ENCODE data around the gene GPD1L. TPM values are rescaled to one million over a fixed set of nuclear protein-coding genes. Genes with fewer than 3 reads are reported as not detected.
"Not testable (repeated sequence)": the region's sequence is repeated elsewhere in the genome, so short reads cannot be mapped to it uniquely, and the experiment has no call there.

The GPD1L gene
- 9.3 TPM in 2 replicates for total RNA-seq
- total RNA-seq (2013): 10.3 TPM
- 4.7 and 7.4 TPM in 2 replicates for polyA plus RNA-seq
- 7.5 and 7.7 TPM in 2 replicates for polyA minus RNA-seq

DNA sequence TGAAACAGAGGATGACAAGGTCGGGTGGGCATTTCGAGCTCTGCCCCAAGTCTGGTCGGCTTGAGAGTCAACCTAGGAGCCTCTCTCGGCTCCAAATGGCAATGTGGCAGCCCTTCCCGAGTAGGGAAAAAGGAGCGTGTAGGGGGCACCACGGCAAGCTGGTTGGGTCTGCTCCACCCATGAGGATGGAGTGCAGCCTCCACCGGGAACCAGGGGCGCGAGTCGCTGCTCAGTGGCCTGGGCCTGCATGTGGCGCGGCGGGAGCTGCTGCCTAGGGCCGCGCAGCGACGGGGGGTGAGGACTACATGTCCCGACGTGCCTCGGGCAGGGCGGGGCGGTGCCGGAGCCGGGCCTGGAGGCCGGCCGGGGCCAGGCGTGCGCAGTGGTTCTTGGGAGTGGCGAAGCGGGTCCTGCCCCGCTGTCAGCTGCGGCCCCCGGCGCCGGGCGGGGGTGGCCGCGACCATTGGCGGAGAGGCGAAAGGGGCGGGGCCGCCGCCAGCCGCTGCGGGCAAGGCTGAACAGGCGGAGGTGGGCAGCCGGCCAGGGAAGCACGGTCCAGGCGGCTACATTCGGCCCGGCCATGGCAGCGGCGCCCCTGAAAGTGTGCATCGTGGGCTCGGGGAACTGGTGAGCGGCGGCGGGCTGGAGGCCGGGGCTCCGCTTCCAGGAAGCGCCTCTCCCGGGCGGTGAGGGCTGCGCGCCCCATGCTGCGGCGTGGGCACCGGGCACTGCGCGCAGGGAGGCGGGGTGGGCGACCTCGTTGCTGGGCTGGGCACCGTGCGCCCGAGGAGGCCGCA lies at the start of gene GPD1L:
Gene GPD1L, plus strand, starts transcription at position 489 of the 797 bp plus-strand sequence. Its CDS starts 92 bp downstream, at position 581.
- H3K36me3 ChIP-seq (replicated peaks in 1 of 2; ENCODE audit: control extremely low read depth in 1 of 2, control insufficient read depth in 1 of 2, extremely low read depth in 1 of 2, insufficient read depth in 2 of 2, low read length in 1 of 2): no peaks in the 10 kb centered on the region
- H3K4me3 ChIP-seq (ENCODE audit: control extremely low read depth in 1 of 5, extremely low read depth in 1 of 5, insufficient read depth in 1 of 5, low read depth in 2 of 5, low read length in 4 of 5): peak within 1 kb of the TSS; percentile 46 to 79 (median 75)
- Mint-ChIP-seq H3K9me3 (ENCODE audit: insufficient read depth) (peaks cover 5% of the 10 kb centered on the region), H3K4me3 (peak within 1 kb of the TSS; percentile 94), H3K27me3 (no peaks in the 10 kb centered on the region), H3K27ac (peak within 1 kb of the TSS; percentile 88), H3K4me1 (peaks cover 15% of the 10 kb centered on the region)
- peaks cover 11 to 14% of the 10 kb centered on the region in 2 donors for H3K4me1 ChIP-seq (ENCODE audit: control insufficient read depth in 2 of 2, insufficient read depth in 2 of 2, low read length in 2 of 2)
- ATAC-seq (ENCODE audit: low read depth): peak; percentile 99
- peak; percentile 94 for DNase-seq
- TF ChIP-seq, protein P1, sequence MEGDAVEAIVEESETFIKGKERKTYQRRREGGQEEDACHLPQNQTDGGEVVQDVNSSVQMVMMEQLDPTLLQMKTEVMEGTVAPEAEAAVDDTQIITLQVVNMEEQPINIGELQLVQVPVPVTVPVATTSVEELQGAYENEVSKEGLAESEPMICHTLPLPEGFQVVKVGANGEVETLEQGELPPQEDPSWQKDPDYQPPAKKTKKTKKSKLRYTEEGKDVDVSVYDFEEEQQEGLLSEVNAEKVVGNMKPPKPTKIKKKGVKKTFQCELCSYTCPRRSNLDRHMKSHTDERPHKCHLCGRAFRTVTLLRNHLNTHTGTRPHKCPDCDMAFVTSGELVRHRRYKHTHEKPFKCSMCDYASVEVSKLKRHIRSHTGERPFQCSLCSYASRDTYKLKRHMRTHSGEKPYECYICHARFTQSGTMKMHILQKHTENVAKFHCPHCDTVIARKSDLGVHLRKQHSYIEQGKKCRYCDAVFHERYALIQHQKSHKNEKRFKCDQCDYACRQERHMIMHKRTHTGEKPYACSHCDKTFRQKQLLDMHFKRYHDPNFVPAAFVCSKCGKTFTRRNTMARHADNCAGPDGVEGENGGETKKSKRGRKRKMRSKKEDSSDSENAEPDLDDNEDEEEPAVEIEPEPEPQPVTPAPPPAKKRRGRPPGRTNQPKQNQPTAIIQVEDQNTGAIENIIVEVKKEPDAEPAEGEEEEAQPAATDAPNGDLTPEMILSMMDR (IDR thresholded peaks at IDR 0.05): no peak
- TF ChIP-seq EZH2 (IDR thresholded peaks at IDR 0.05; ENCODE audit: borderline replicate concordance, insufficient read depth, low read depth, low read length, poor library complexity, severe bottlenecking): no peak
- WGBS (ENCODE audit: insufficient coverage): 6% methylated on average over 78 of the region's 78 CpGs
- no peaks in the 10 kb centered on the region for H4K20me1 ChIP-seq (ENCODE audit: control insufficient read depth, insufficient read depth, low read length, poor library complexity, severe bottlenecking)
- ChIA-PET POLR2A (interaction anchor here (0.8 to 1.0 kb wide), 2 partner anchors 125 to 574 kb away, joined by 3 read pairs; partner anchors contain the start of genes OSBPL10, STT3B and ZNF860), CTCF (interaction anchor here (0.6 to 1.2 kb wide), 3 partner anchors 38 to 495 kb away, joined by 3 to 4 read pairs (median 3); no protein-coding TSS in a partner anchor)
- H3K79me2 ChIP-seq (ENCODE audit: control insufficient read depth, insufficient read depth, low read length): peaks cover 42% of the 10 kb centered on the region
- no peaks in the 10 kb centered on the region for H3K27me3 ChIP-seq (replicated peaks in 1 of 4; ENCODE audit: control extremely low read depth in 1 of 4, control insufficient read depth in 3 of 4, insufficient read depth in 4 of 4, low read length in 3 of 4)
- intact Hi-C loops (cut with micrococcal nuclease): loop anchor here (1.0 to 2.0 kb wide), 5 partner anchors 38 to 578 kb away; partner anchors contain the start of genes CNOT10, OSBPL10, STT3B and ZNF860
- H3K9me3 ChIP-seq (ENCODE audit: control extremely low read depth in 1 of 3, control insufficient read depth in 2 of 3, insufficient read depth in 1 of 3, low read length in 2 of 3): peaks cover 3 to 16% (median 16%) of the 10 kb centered on the region in 3 donors
- H2AFZ ChIP-seq (ENCODE audit: insufficient read depth, low read depth, low read length, poor library complexity, severe bottlenecking): peak within 1 kb of the TSS; percentile 98
- peak within 1 kb of the TSS; percentile 73 for H3K9ac ChIP-seq (ENCODE audit: low read length)
- H3K4me2 ChIP-seq (replicated peaks; ENCODE audit: low read depth, low read length, poor library complexity, severe bottlenecking): peak within 1 kb of the TSS; percentile 81
- no peak within 1 kb of the TSS for H3K27ac ChIP-seq (ENCODE audit: low read length in 2 of 2)

DNA sequence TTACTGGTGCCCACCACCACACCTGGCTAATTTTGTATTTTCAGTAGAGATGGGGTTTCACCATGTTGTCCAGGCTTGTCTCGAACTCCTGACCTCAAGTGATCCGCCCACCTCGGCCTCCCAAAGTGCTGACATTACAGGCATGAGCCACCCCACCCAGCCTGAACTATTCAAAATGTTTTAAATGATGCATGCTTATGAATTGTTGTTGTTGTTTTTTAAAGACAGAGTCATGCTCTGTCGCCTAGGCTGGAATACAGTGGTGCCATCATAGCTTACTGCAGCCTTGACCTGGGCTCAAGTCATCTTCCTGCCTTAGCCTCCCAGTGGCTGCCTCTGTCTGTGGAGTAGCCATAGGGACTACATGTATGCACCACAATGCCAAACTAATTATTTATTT lies 48.0 kb upstream of the GPD1L start:
- H3K27me3 Mint-ChIP-seq; H3K9me3 ChIP-seq (ENCODE audit: control extremely low read depth in 1 of 3, control insufficient read depth in 2 of 3, insufficient read depth in 1 of 3, low read length in 2 of 3); POLR2A ChIA-PET; H3K9me3 Mint-ChIP-seq (ENCODE audit: insufficient read depth); H3K27ac Mint-ChIP-seq; H3K27ac ChIP-seq (ENCODE audit: low read length in 2 of 2); H3K79me2 ChIP-seq (ENCODE audit: control insufficient read depth, insufficient read depth, low read length); H3K4me1 Mint-ChIP-seq; H3K4me3 ChIP-seq (ENCODE audit: control extremely low read depth in 1 of 5, extremely low read depth in 1 of 5, insufficient read depth in 1 of 5, low read depth in 2 of 5, low read length in 4 of 5); H4K20me1 ChIP-seq (ENCODE audit: control insufficient read depth, insufficient read depth, low read length, poor library complexity, severe bottlenecking); ATAC-seq (ENCODE audit: low read depth); H3K36me3 ChIP-seq (replicated peaks in 1 of 2; ENCODE audit: control extremely low read depth in 1 of 2, control insufficient read depth in 1 of 2, extremely low read depth in 1 of 2, insufficient read depth in 2 of 2, low read length in 1 of 2); H3K27me3 ChIP-seq (replicated peaks in 1 of 4; ENCODE audit: control extremely low read depth in 1 of 4, control insufficient read depth in 3 of 4, insufficient read depth in 4 of 4, low read length in 3 of 4); H3K4me3 Mint-ChIP-seq; intact Hi-C loops (cut with micrococcal nuclease); CTCF ChIA-PET; H3K4me2 ChIP-seq (replicated peaks; ENCODE audit: low read depth, low read length, poor library complexity, severe bottlenecking); H3K4me1 ChIP-seq (ENCODE audit: control insufficient read depth in 2 of 2, insufficient read depth in 2 of 2, low read length in 2 of 2); DNase-seq; H2AFZ ChIP-seq (ENCODE audit: insufficient read depth, low read depth, low read length, poor library complexity, severe bottlenecking); H3K9ac ChIP-seq (ENCODE audit: low read length): not testable (repeated sequence)
- 90% methylated on average over 1 of the region's 4 CpGs for WGBS (ENCODE audit: insufficient coverage)
